T-helper 2 cell (primary cell): ENCODE measurements around the gene SLC49A3.
A peak's percentile ranks its signal among the peaks of the same experiment; 100 is the strongest.
"Not testable (repeated sequence)": the region's sequence is repeated elsewhere in the genome, so short reads cannot be mapped to it uniquely, and the experiment has no call there.

Experiments
- DNase-seq, 5 experiments: peaks; one replicate each; pipeline versions ENCODE4 v3.0.0 to v3.0.0-alpha.2; 2012 to 2022

SLC49A3 gene

GRCh38 chr4:650951-651883, 37.7 kb downstream of the SLC49A3 start:
- DNase-seq = no peak

- no peak for DNase-seq
Measured at GRCh38 chr4:650461-650860, 38.5 kb downstream of the SLC49A3 start.

- no peak for DNase-seq
Measured at GRCh38 chr4:649751-650310, 39.1 kb downstream of the SLC49A3 start.

DNA sequence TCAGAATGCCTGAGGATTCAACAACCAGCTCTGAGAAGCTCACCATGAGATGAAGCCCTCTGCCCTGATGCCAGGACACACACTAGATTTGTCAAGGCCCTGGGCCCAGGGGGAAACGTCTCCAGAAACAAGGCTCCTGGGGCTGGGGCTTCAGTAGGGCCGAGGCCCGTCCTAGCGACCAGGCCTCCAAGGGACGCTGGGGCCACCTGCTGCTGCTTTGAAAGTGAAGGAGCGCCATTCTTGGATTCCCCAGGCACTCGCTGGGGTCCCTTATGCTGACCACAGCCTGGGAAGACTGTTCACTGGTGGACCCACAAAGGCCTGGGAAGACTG, 39.7 kb downstream of the SLC49A3 start:
- DNase-seq = no peak

DNA sequence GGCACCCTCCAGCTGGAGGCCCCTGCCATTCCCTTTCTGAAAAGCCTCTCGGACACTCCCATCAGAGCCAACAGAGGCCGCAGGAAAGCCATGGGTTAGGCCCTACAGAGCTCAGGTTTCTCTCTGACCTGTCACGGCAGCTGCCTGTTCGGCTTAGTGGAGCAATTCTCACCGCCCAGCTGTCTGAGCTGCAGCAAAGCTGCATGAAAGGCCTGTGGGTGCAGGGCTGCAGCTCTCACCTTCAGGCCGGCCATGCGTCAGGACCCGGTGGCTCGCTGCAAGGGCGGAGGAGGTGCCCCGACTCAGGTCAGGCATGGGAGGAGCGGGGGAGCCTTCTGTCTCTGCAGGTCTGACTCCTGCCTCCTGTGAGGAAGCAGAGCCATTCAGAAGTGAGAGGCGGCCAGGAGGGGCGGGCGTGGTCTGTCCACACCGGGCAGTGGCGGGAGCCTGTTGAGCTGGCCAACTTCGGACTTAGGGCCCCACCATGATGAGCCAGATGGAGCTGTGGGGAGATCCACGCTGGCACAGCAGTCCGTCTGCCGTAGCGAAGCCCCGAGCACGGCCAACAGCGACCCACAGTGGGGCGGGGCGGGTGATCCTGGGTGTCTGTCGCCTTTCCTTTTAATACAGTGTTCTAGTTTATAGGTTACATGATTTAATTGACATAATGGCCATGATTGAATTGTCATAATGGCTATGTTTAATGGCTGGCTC, 40.2 kb downstream of the SLC49A3 start:
- no peak for DNase-seq

- no peak for DNase-seq
Measured at GRCh38 chr4:647481-647880, 41.5 kb downstream of the SLC49A3 start.

DNA sequence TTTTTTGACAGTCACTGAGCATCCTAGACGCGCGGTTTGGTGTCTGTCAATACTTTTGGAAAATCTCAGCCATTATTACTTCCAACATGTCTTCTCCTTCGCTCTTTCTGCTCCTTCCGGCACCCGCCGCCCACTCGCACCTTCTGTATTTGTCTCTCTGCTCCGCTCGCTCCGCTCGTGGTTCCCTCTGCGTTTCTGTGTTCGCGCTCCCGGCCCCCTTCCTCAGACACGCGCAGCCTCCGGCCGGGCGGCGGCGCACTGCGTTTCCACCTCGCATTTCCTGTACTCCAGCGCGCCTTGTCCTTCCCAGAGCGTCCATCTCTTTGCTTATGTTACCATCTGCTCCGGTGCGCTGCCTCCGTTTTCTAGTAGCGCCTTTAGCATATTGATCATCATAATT, 42.5 kb downstream of the SLC49A3 start:
- peak in 1 of 5 experiments; percentile 40 for DNase-seq

DNA sequence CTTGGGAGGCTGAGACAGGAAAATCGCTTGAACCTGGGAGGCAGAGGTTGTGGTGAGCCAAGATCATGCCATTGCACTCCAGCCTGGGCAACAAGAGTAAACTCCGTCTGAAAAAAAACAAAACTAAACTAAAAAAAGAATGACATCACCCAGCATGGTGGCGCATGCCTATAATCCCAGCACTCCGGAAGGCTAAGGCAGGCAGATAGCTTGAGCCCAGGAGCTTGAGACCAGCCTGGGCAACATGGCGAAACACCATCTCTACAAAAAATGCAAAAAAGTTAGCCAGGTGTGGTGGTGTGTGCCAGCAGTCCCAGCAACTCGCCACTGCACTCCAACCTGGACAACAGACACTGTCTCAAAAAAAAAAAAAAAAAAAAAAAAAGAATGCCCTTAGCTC, 46.6 kb downstream of the SLC49A3 start:
- not testable (repeated sequence) for DNase-seq

DNA sequence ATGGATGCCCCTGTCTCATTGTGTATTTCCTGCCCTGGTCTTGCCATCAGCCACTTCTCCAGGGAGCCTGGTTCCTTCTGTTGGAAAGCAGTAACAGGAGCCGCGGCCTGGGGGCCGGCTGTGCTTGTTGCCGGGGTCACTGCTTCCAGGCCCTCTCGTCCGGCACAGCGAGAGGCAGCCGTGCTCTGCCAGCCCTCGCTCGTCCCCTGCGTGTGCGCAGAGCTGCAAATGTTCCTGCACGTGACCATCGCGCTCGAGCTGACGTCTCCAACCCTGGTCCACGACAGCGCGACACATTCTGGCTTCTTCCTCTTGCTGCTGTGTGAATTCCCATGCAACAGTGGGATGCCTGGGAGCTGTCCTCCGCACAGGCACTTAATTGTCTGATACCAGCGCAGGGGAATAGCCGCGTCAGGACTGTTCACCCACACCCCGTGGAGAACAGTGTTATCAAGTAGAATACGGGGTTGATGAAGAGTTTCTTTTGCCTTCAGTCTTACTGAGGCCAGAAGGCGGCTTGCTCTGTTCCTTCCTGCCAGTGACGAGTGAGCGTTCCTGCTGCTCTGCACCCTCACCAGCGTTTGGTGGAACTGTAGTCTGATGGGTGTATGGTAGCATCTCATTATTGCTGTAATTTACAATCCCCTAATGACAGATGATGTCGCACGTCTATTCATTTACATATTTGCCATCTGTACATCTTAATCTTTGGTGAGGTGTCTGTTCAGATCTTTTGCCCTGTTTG, 51.2 kb downstream of the SLC49A3 start:
- no peak for DNase-seq

DNA sequence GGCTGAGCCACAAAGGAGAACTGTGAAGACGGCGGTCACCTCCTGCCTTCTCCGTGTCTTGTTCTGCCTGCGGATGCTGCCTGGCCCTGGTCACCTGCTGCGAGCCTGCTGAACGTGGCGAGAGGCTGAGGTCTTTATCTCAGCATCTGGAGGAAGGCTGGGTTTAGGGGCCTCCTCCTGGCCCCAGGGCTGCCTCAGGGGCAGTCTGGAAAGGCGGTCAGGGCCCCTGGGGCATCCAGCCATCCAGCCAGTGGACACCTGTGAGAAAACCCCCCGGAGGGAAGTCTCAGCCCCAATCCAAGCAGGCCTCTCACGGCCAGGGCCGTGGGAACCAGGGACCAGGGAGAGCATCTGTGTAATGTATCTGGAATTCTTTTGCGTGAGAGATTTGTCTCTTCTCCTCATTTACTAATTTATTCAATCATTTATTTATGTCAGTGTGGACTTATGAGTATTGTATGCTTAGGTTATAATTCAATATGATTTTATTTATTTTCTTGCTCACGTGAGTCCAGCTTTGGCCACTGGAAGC, 52.3 kb downstream of the SLC49A3 start:
- no peak for DNase-seq

GRCh38 chr4:635851-636627, 52.9 kb downstream of the SLC49A3 start:
- no peak for DNase-seq

- not testable (repeated sequence) for DNase-seq
Measured at GRCh38 chr4:635066-635835, 53.7 kb downstream of the SLC49A3 start.

- no peak for DNase-seq
Measured at GRCh38 chr4:634599-634985, 54.4 kb downstream of the SLC49A3 start.

DNA sequence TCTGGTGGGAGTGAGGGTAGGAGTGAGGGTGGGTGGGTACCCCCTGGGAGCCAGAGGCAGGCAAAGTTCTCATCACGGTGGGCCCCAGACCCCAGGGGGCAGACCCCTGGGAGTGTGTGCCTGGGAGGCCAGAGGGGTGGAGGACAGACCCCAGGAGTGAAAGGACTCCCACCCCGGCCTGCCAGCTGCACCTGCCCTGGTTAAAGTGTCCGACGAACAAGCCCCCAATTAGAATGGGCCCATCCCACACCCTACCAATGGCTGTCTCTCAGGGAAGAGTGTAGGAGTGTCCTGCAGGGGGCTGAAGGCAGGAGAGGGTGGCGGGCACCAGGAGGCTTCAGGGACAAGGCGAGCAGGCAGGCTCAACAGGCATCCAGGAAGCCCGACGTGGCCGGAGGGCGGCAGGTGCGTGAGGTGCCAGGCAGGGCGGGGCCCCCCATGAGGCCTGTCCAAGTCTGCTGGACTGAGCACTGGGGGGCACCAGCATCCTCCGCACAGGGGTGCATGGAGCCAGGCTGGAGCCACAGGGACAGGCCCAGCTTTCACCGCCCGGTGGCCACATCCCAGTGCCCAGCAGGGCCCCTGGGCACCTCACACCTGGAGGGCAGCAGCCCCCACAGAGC, 54.9 kb downstream of the SLC49A3 start:
- no peak for DNase-seq

- DNase-seq = no peak
Measured at GRCh38 chr4:633406-633805, 55.5 kb downstream of the SLC49A3 start.

DNA sequence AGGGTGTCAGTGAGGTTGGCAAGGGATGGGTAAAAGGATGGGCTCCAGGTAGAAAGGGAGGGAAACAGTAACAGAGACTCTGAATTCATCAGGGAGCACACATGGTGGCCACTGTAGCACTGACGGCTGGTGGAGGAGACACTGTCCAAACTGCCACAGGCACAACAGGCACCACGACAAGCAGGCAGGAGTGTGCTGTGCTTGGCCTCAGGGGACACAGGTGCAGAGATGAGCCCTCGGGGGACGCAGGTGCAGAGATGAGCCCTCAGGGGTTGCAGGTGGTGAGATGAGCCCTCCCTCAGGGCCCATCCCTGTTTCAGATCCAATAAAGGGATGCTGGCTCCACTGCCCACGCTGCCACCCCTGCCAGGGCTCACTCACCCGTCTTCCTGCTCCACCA, 56.0 kb downstream of the SLC49A3 start:
- DNase-seq = no peak

GRCh38 chr4:632196-632790, 56.7 kb downstream of the SLC49A3 start:
- DNase-seq = no peak
